K562 (cell line): ENCODE results near the gene RBMS3. TPM values are rescaled to one million over a fixed set of nuclear protein-coding genes. Genes with fewer than 3 reads are reported as not detected.

Experiments used
- ATAC-seq: fragments of 200-7000 bp; cut with Tn5 transposase; 3 replicates; pipeline ENCODE4 v1.9.1; 2020; ENCODE audit warnings: moderate library complexity
- BruUV-seq: library from RNA; stranded (reverse); fragments of 400-500 nt; replicated peaks from 2 replicates; lab custom pipeline; 2021; lab: Mats Ljungman, UMichigan
- CTCF ChIA-PET: fragments of 300-600 bp; formaldehyde crosslinking; extraction: SDS; loops from one replicate; lab custom pipeline; 2021; ENCODE audit warnings: low intra/inter-chr PET ratio; lab: Yijun Ruan, JAX
- POLR2A ChIA-PET: fragments of 300-600, 350-650 bp; sonication (Branson Sonifier 250); formaldehyde crosslinking; extraction: SDS; loops from one replicate; lab custom pipeline; 2021; ENCODE audit warnings: antibody characterized with exemption, inconsistent platforms; lab: Yijun Ruan, JAX
- DNase-seq, 4 experiments: peaks; one replicate each; pipeline versions ENCODE4 v3.0.0 to v3.0.0-alpha.2; 2011 to 2018; ENCODE audit warnings: low spot score in 3 of 4, mixed read lengths in 3 of 4; ENCODE audit errors: extremely low read depth in 1 of 4
- FAIRE-seq: peaks from 2 replicates; lab custom pipeline; 2011; peaks lifted over from hg19 to GRCh38; lab: Jason Lieb, UNC
- H2AFZ ChIP-seq: 2 replicates; pipeline ENCODE4 v1.6.0; 2011; ENCODE audit warnings: low read depth, low read length, control low read depth, inconsistent platforms
- H3K27ac ChIP-seq: fragments of 200-600 bp; 3 replicates; pipeline ENCODE4 v1.8.0; 2011; ENCODE audit warnings: low read depth, mild to moderate bottlenecking, control low read depth, inconsistent platforms, low read length, moderate library complexity, mixed read lengths; ENCODE audit errors: extremely low read depth
- H3K27me3 ChIP-seq, 2 experiments: fragments of 300-600 bp in 1 of 2; 2 replicates in 1 of 2; 3 replicates in 1 of 2; pipeline versions ENCODE4 v1.6.0 to v1.8.0; 2011; ENCODE audit warnings: inconsistent platforms in 2 of 2, low read length in 2 of 2, mild to moderate bottlenecking in 1 of 2, mixed read lengths in 1 of 2, moderate library complexity in 1 of 2; ENCODE audit not compliant: control insufficient read depth in 2 of 2, insufficient read depth in 2 of 2
- H3K36me3 ChIP-seq: fragments of 300-600 bp; 3 replicates; pipeline ENCODE4 v1.8.0; 2011; ENCODE audit warnings: mild to moderate bottlenecking, low read length, inconsistent platforms; ENCODE audit not compliant: control insufficient read depth, insufficient read depth
- H3K4me1 ChIP-seq, 2 experiments: fragments of 200-600 bp in 1 of 2; replicated peaks in 1 of 2; 2 replicates in 1 of 2; 3 replicates in 1 of 2; pipeline versions ENCODE4 v1.5.1 to v1.8.0; 2011; ENCODE audit warnings: inconsistent platforms in 2 of 2, low read length in 2 of 2, mild to moderate bottlenecking in 1 of 2, mixed read lengths in 1 of 2, moderate library complexity in 1 of 2; ENCODE audit not compliant: control insufficient read depth in 2 of 2, insufficient read depth in 2 of 2
- H3K4me2 ChIP-seq: 2 replicates; pipeline ENCODE4 v1.6.1; 2011; ENCODE audit warnings: low read length, control low read depth, inconsistent platforms, mixed read lengths; ENCODE audit not compliant: insufficient read depth
- H3K4me3 ChIP-seq: fragments of 200-600 bp; sonication (generic), shearing (Covaris generic); 2 replicates; pipeline ENCODE4 v1.5.1; 2016; ENCODE audit warnings: control low read depth, inconsistent platforms
- H3K79me2 ChIP-seq: fragments of 200-600 bp; 3 replicates; pipeline ENCODE4 v1.8.0; 2011; ENCODE audit warnings: low read length, inconsistent platforms; ENCODE audit not compliant: control insufficient read depth, insufficient read depth
- H3K9ac ChIP-seq, 2 experiments: 2 replicates each; pipeline versions ENCODE4 v1.6.0 to v1.6.1; 2011; ENCODE audit warnings: low read depth in 2 of 2, low read length in 2 of 2, control low read depth in 1 of 2, inconsistent platforms in 1 of 2, mild to moderate bottlenecking in 1 of 2, mixed read lengths in 1 of 2; ENCODE audit not compliant: insufficient read depth in 1 of 2
- H3K9me1 ChIP-seq: one replicate; pipeline ENCODE4 v1.6.0; 2011; ENCODE audit warnings: inconsistent platforms, mild to moderate bottlenecking, low read length, moderate library complexity; ENCODE audit not compliant: control insufficient read depth, insufficient read depth
- H3K9me3 ChIP-seq: replicated peaks from 2 replicates; pipeline ENCODE4 v1.5.1; 2011; ENCODE audit warnings: low read depth, low read length, inconsistent platforms; ENCODE audit not compliant: control insufficient read depth, insufficient read depth
- H4K20me1 ChIP-seq: replicated peaks from 2 replicates; pipeline ENCODE4 v1.6.1; 2011; ENCODE audit warnings: low read length, inconsistent platforms, mixed read lengths; ENCODE audit not compliant: control insufficient read depth, insufficient read depth
- FOXK1 ChIP-seq: sonication (generic); formaldehyde crosslinking; IDR thresholded peaks from 2 replicates; pipeline ENCODE4 v1.8.0; 2022; ENCODE audit warnings: missing genetic modification reagents, mild to moderate bottlenecking, borderline replicate concordance
- HCFC1 ChIP-seq: IDR thresholded peaks from 2 replicates; pipeline ENCODE4 v1.6.1; 2012; ENCODE audit warnings: low read depth, low read length, improper control_type of control experiment
- HNRNPLL ChIP-seq: fragments of 200-400 bp; formaldehyde crosslinking; IDR thresholded peaks from 2 replicates; pipeline ENCODE4 v1.6.1; 2017; ENCODE audit warnings: low read length, low read depth, mild to moderate bottlenecking; ENCODE audit not compliant: poor library complexity, severe bottlenecking
- NCOA1 ChIP-seq: fragments of 450-650 bp; IDR thresholded peaks from 2 replicates; pipeline ENCODE4 v1.6.1; 2016; ENCODE audit warnings: low read depth
- SMARCA4 ChIP-seq: fragments of 450-650 bp; IDR thresholded peaks from 2 replicates; pipeline ENCODE4 v1.6.1; 2016
- TBP ChIP-seq: optimal IDR thresholded peaks from 2 replicates; pipeline ENCODE3; 2011; ENCODE audit warnings: low read depth, low read length, improper control_type of control experiment
- XRCC4 ChIP-seq: IDR thresholded peaks from one replicate; pipeline ENCODE4 v1.6.1; 2011; ENCODE audit not compliant: insufficient read depth, insufficient read length; ENCODE audit errors: extremely low read depth
- ZNF699 ChIP-seq: fragments of 250-450 bp; sonication (Bioruptor Pico); IDR thresholded peaks from 2 replicates; pipeline ENCODE4 v1.8.0; 2021; ENCODE audit warnings: mild to moderate bottlenecking, moderate library complexity; ENCODE audit not compliant: insufficient replicate concordance
- WGBS: fragments of 100-300 bp; shearing (Covaris generic); methylation state at CpG from one replicate; pipeline ENCODE4 v1.1.6; 2016; ENCODE audit warnings: low coverage, mixed read lengths; ENCODE audit not compliant: insufficient coverage; ENCODE audit errors: missing lambda C conversion rate; 5-methylcytosine and 5-hydroxymethylcytosine counted together
- in situ Hi-C: fragments of 300-500 bp; cut with MboI; formaldehyde crosslinking; loops from 4 replicates; pipeline ENCODE4 v1.15.0; 2018; ENCODE audit warnings: inconsistent platforms, mixed read lengths
- intact Hi-C: fragments of 100-400 bp; cut with micrococcal nuclease; formaldehyde crosslinking; loops from 2 replicates; pipeline ENCODE4 v1.14.2; 2022
- polyA plus RNA-seq, 8 experiments: library from polyadenylated mRNA; depleted of rRNA in 4 of 8; stranded (reverse) in 5 of 8; unstranded in 3 of 8; fragments of >200 nt; fragmentation: Nextera tagmentation in 2 of 8; fragmentation: Illumina TruSeq in 1 of 8; extraction: Ambion mirVana in 2 of 8; extraction: Trizol in 1 of 8; gene quantifications; 2 replicates each; pipeline versions ENCODE4 v1.2.1 to v1.2.3, GENCODE V29; 2011 to 2014; ENCODE audit warnings: inconsistent platforms in 1 of 8, missing spikeins in 1 of 8
- total RNA-seq, 7 experiments: library from RNA; depleted of rRNA in 6 of 7; stranded (reverse); fragments of >200 nt in 6 of 7; fragmentation: Illumina TruSeq in 2 of 7; extraction: Trizol in 2 of 7; gene quantifications; 2 replicates each; pipeline versions ENCODE4 v1.2.1 to v1.2.3, GENCODE V29; 2011 to 2021; ENCODE audit warnings: low replicate concordance in 1 of 7
- TF ChIP-seq, protein P1 (sequence below): IDR thresholded peaks from 2 replicates; pipeline ENCODE4 v1.6.1; 2011; ENCODE audit warnings: borderline replicate concordance, low read depth, mild to moderate bottlenecking, moderate library complexity, low read length; ENCODE audit not compliant: insufficient read depth, poor library complexity, severe bottlenecking
- TF ChIP-seq, protein P2 (sequence below), 3 experiments: fragments of 200-800 bp in 1 of 3; fragments of 250-450 bp in 1 of 3; fragments of 450-650 bp in 1 of 3; sonication (Bioruptor Pico) in 1 of 3; sonication (Bioruptor generic) in 1 of 3; formaldehyde crosslinking in 1 of 3; IDR thresholded peaks; 2 replicates each; pipeline versions ENCODE4 v1.6.1 to v1.8.0; 2016 to 2022; ENCODE audit warnings: mild to moderate bottlenecking in 2 of 3, missing genetic modification characterization in 2 of 3, missing compliant biosample characterization in 1 of 3, moderate library complexity in 1 of 3
- TF ChIP-seq, protein P3 (sequence below): IDR thresholded peaks from 2 replicates; pipeline ENCODE4 v1.6.1; 2014; ENCODE audit warnings: antibody characterized with exemption
- TF ChIP-seq, protein P4 (sequence below): fragments of 250-450 bp; sonication (Bioruptor Pico); IDR thresholded peaks from 2 replicates; pipeline ENCODE4 v1.8.0; 2021; ENCODE audit warnings: mild to moderate bottlenecking, moderate library complexity

The RBMS3 gene
- total and polyA plus RNA-seq, 9 of the 15 experiments (the other 6 are each of a cell fraction or from before 2014, with no cell fraction given) = 0.20 TPM; not detected in 8

DNA sequence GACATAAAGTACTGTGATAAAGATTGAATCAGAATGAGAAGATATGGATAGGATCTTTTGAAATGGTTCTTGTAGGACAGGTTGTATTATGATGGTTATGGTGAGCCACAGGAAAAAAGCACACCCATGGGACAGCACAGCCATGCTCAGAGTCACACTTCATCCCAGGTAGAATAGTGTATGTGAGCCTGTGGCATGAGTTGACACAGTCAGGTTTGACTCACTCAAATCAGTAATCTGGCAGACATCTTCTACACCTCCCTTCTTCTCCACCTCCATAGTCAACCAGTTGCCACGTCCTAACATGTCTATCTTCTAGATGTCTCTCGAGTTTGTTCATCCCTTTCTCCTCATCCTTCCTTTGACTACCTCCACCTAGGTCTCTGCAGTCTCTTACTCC is 176.0 kb downstream of the RBMS3 start (continued):
- TF ChIP-seq FOXK1 (CRISPR knock-in tag) (no peak), HNRNPLL (no peak)

DNA sequence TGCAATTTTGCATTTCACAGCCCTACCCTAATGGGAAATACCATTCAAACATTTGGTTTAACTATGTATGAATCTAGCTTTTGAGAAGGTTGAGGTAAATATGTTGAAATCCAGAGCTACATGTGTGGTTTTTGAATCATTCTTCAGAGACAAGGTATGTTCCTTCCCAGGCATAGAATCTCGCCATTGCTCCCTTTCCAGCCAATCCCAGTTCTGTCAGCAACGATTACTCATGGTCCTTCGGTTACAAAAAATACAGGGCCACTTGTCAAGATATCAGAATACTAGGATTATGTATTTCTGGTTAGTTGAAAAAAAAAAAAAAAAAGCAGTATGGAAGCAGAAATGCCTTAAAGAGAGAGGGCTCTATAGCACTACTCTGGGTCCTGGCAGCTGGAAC is 182.4 kb downstream of the RBMS3 start:
- Histone ChIP-seq H3K36me3 (no peaks in the 10 kb centered on the region), H3K4me2 (no peak overlapping the region), H3K27me3 (no peaks in the 10 kb centered on the region), H2AFZ (no peak overlapping the region), H3K79me2 (no peaks in the 10 kb centered on the region), H3K27ac (no peak overlapping the region), H3K9ac (no peak overlapping the region), H3K9me3 (0 out of 2 replicates have a peak, but pooled peaks cover 3% of the 10 kb centered on the region), H3K4me3 (no peak overlapping the region), H3K4me1 (no peaks in the 10 kb centered on the region), H4K20me1 (no peaks in the 10 kb centered on the region), H3K9me1 (no peaks in the 10 kb centered on the region)
- intact Hi-C loops (no loop called here), in situ Hi-C loops (no loop called here)
- BruUV-seq = no TSS peak
- CTCF ChIA-PET = no interaction called here
- no peak for FAIRE-seq
- 0% methylated on average over 3 of the region's 3 CpGs for WGBS
- no peak for ATAC-seq
- POLR2A ChIA-PET = no interaction called here
- no peak for DNase-seq
- TF ChIP-seq XRCC4 (no peak), TBP (no peak), ZNF699 (CRISPR knock-in tag) (no peak), SMARCA4 (no peak), NCOA1 (no peak), HCFC1 (no peak)
- TF ChIP-seq, protein P1, sequence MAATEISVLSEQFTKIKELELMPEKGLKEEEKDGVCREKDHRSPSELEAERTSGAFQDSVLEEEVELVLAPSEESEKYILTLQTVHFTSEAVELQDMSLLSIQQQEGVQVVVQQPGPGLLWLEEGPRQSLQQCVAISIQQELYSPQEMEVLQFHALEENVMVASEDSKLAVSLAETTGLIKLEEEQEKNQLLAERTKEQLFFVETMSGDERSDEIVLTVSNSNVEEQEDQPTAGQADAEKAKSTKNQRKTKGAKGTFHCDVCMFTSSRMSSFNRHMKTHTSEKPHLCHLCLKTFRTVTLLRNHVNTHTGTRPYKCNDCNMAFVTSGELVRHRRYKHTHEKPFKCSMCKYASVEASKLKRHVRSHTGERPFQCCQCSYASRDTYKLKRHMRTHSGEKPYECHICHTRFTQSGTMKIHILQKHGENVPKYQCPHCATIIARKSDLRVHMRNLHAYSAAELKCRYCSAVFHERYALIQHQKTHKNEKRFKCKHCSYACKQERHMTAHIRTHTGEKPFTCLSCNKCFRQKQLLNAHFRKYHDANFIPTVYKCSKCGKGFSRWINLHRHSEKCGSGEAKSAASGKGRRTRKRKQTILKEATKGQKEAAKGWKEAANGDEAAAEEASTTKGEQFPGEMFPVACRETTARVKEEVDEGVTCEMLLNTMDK = no peak
- TF ChIP-seq, protein P2, sequence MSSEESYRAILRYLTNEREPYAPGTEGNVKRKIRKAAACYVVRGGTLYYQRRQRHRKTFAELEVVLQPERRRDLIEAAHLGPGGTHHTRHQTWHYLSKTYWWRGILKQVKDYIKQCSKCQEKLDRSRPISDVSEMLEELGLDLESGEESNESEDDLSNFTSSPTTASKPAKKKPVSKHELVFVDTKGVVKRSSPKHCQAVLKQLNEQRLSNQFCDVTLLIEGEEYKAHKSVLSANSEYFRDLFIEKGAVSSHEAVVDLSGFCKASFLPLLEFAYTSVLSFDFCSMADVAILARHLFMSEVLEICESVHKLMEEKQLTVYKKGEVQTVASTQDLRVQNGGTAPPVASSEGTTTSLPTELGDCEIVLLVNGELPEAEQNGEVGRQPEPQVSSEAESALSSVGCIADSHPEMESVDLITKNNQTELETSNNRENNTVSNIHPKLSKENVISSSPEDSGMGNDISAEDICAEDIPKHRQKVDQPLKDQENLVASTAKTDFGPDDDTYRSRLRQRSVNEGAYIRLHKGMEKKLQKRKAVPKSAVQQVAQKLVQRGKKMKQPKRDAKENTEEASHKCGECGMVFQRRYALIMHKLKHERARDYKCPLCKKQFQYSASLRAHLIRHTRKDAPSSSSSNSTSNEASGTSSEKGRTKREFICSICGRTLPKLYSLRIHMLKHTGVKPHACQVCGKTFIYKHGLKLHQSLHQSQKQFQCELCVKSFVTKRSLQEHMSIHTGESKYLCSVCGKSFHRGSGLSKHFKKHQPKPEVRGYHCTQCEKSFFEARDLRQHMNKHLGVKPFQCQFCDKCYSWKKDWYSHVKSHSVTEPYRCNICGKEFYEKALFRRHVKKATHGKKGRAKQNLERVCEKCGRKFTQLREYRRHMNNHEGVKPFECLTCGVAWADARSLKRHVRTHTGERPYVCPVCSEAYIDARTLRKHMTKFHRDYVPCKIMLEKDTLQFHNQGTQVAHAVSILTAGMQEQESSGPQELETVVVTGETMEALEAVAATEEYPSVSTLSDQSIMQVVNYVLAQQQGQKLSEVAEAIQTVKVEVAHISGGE (CRISPR knock-in tag; IDR thresholded peaks at IDR 0.05) = no peak
- TF ChIP-seq, protein P3, sequence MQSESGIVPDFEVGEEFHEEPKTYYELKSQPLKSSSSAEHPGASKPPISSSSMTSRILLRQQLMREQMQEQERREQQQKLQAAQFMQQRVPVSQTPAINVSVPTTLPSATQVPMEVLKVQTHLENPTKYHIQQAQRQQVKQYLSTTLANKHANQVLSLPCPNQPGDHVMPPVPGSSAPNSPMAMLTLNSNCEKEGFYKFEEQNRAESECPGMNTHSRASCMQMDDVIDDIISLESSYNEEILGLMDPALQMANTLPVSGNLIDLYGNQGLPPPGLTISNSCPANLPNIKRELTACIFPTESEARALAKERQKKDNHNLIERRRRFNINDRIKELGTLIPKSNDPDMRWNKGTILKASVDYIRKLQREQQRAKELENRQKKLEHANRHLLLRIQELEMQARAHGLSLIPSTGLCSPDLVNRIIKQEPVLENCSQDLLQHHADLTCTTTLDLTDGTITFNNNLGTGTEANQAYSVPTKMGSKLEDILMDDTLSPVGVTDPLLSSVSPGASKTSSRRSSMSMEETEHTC = no peak
- TF ChIP-seq, protein P4, sequence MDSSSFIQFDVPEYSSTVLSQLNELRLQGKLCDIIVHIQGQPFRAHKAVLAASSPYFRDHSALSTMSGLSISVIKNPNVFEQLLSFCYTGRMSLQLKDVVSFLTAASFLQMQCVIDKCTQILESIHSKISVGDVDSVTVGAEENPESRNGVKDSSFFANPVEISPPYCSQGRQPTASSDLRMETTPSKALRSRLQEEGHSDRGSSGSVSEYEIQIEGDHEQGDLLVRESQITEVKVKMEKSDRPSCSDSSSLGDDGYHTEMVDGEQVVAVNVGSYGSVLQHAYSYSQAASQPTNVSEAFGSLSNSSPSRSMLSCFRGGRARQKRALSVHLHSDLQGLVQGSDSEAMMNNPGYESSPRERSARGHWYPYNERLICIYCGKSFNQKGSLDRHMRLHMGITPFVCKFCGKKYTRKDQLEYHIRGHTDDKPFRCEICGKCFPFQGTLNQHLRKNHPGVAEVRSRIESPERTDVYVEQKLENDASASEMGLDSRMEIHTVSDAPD (CRISPR knock-in tag) = no peak
